GM13977 (cell line): ENCODE results near the gene CCDC154.

Experiments used
- DNase-seq: peaks from one replicate; pipeline ENCODE4 v3.0.0; 2012; ENCODE audit warnings: low spot score
- in situ Hi-C: fragments of 300-500 bp; cut with MboI; formaldehyde crosslinking; loops from one replicate; pipeline ENCODE4 v1.12.0; 2022; ENCODE audit warnings: low sequenced_read_pairs, low pct_unique_long_range_greater_than_20kb, mixed read lengths, inconsistent platforms; ENCODE audit not compliant: unreplicated experiment
- TF ChIP-seq, protein P1 (sequence below): IDR thresholded peaks from 2 replicates; pipeline ENCODE4 v1.5.1; 2012; ENCODE audit warnings: mild to moderate bottlenecking, control low read depth; ENCODE audit not compliant: insufficient read depth; ENCODE audit errors: extremely low read depth, missing control alignments

Gene CCDC154

DNA sequence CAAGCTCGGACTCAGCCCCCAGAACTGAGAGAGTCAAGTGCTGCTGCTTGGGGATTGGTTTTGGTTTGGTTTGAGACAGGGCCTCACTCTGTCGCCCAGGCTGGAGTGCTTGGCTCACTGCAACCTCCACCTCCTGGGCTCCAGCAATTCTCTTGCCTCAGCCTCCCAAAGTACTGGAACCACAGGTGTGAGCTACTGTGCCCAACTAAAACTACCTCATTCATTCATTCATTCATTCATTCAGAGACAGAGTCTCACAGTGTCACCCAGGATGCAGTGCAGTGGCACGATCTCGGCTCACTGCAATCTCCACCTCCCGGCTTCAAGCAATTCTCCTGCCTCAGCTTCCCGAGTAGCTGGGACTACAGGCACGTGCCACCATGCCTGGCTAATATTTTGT lies 54.6 kb downstream of the CCDC154 start:
- TF ChIP-seq, protein P1, sequence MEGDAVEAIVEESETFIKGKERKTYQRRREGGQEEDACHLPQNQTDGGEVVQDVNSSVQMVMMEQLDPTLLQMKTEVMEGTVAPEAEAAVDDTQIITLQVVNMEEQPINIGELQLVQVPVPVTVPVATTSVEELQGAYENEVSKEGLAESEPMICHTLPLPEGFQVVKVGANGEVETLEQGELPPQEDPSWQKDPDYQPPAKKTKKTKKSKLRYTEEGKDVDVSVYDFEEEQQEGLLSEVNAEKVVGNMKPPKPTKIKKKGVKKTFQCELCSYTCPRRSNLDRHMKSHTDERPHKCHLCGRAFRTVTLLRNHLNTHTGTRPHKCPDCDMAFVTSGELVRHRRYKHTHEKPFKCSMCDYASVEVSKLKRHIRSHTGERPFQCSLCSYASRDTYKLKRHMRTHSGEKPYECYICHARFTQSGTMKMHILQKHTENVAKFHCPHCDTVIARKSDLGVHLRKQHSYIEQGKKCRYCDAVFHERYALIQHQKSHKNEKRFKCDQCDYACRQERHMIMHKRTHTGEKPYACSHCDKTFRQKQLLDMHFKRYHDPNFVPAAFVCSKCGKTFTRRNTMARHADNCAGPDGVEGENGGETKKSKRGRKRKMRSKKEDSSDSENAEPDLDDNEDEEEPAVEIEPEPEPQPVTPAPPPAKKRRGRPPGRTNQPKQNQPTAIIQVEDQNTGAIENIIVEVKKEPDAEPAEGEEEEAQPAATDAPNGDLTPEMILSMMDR: no peak
- in situ Hi-C loops: no loop called here
- DNase-seq: no peak

DNA sequence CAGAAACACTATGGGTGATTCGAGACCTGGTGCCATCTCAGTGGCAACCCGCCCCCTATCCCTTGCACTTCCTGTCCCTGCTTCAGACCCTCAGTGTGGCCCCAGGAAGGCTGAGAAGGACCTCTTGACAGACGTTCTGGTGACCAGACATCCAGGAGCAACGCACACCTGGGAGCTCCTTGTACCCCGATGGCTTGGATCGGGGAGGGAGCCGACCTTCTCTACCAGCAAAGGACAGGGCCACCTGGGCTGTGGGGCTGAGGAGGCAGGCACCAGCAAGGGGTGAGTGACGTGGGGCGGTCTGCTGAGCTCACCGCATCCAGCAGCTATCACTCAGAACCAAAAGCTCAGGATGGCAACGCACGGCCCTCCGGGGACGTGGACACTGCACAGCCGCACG lies 57.0 kb downstream of the CCDC154 start:
- TF ChIP-seq, protein P1: no peak
- no peak for DNase-seq
- in situ Hi-C loops: no loop called here

DNA sequence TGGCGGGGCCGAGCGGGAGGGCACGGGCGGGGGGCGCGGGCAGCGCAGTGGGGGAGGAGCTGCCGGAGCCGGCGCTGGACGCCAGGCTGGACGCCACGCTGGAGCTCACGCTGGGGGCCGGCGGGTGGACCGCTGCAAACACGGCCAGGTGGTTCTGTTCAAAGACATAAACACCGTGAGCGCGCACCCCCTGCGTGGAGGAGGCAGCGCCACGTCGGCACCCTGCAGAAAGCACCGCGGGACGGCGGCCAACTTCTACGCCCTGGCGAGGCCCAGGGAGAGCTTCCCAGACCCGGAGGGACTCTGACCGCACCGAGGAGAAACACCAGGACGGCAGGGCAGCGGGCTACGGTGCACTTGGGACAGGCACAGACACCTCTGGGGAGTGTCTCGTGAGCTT lies 59.1 kb downstream of the CCDC154 start:
- TF ChIP-seq, protein P1: no peak
- in situ Hi-C loops: no loop called here
- no peak for DNase-seq
